ENCODE data around the gene FLRT2.
A peak's percentile ranks its signal among the peaks of the same experiment; 100 is the strongest.

Gene FLRT2, protein sequence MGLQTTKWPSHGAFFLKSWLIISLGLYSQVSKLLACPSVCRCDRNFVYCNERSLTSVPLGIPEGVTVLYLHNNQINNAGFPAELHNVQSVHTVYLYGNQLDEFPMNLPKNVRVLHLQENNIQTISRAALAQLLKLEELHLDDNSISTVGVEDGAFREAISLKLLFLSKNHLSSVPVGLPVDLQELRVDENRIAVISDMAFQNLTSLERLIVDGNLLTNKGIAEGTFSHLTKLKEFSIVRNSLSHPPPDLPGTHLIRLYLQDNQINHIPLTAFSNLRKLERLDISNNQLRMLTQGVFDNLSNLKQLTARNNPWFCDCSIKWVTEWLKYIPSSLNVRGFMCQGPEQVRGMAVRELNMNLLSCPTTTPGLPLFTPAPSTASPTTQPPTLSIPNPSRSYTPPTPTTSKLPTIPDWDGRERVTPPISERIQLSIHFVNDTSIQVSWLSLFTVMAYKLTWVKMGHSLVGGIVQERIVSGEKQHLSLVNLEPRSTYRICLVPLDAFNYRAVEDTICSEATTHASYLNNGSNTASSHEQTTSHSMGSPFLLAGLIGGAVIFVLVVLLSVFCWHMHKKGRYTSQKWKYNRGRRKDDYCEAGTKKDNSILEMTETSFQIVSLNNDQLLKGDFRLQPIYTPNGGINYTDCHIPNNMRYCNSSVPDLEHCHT

DNA sequence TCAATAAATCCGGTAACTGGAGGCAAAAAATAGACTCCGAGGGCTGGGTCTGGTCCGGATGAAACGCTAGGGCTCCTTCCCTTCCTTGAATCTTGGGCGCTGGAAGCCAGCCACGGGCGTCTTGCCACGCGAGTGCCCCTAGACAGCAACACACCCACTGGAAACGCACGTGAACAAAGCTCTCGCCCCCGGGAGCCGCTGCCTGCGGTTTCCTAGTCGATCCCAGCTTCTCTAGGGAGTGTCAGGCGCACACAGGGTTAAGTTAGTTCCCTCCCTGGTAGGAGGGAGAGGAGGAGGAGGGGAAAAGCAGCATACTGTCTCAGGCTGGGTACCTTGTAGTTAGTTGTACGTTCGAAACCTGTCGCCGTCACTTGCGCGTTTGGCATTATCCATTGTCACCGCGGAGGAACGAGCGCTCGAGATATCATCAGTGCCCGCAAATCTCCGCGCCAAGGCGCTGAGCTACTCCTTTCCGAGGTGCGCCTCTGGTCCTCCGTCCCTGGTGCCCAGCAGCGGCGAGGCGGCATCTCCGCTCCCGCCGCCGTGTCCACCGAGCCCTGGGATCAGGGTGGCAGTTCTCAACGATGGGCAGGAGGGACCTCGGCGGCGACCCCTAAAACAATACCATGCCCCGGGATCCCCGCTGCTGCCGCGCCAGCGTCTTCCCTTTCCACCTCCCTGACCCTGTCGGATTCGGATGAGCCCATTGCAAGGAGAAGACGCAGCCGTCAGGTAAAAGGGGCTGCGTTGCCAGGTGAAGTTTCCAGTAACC is at the start of gene FLRT2:
FLRT2 (plus strand) TSS at position 342 of the 772 bp plus-strand sequence. CDS start 91,371 bp downstream, outside the sequence.
- DNase-seq (ENCODE audit: low spot score): no peak

DNA sequence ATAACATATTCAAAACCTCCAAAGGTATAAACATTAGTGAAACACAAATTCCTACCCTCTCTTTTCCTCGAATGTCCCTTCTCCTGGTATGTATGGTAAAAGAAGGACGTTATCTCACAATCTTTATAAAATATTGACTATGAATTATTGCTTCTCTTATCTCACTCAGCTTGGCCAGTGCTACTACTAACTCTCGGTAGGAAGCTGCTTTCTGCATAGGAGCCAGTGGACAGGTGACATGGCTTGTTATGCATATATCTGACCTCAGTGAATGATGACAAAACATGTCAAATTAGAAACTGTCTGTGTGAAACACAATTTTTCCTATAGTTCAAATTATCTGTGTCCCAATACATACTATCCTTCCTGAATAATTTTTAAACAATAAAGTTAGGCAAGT is 48.5 kb upstream of the FLRT2 start:
- no peak for DNase-seq (ENCODE audit: low spot score)

DNA sequence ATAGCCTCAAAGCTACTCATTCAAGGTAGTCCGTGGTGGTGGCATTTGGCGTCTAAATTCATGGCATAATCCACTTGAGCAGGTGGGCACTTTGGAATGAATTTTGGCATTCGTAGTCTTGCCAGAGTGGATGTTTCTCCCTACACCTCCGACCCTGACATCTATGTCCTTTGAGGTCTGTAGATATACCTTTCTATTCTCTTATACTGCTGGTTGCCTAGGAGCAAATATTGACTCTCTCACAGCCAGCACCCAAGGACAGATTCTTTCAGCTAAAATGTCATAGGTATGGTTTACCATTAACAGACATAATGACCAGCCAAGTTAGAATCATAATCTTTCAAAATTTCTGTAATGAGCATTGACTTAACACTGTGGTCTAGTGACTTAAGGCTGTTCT is 47.4 kb upstream of the FLRT2 start:
- no peak for DNase-seq (ENCODE audit: low spot score)

DNA sequence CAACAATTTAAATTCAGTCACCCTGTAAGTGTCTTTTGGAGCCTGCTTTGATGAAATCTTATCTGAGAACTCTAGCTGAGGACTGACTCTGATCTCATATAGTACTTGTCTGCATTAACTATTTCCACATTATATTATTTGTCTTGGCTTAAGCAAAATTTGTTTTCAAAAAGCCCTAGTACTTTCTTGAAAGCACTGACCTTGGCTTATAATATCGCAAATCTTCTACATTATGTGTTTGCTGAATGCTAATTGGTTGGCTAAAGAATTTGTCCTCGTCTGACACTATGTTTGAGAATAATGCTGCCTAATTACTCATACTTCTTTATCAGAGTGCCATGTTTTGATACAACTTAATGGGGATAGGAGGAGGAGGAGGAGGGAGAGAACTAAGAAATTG is 46.9 kb upstream of the FLRT2 start:
- DNase-seq (ENCODE audit: low spot score): no peak

DNA sequence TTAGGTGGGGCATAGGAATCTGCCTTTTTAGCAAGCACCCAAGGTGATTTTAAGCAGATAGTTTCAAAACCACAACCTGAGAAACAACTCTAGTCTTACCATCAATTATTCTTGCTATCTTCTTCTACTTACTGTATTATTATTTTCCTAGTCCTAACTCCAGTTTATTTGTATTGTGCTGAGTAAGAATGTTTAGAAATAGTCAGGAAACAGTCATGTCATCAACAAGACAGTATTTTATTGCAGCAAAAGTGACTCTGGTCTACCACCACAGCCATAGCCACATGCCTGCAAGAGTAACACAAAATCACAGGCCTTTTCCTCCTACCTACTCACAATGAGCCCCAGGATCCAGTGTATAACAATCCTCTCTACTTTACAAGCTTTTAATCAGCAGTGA is 46.3 kb upstream of the FLRT2 start:
- no peak for DNase-seq (ENCODE audit: low spot score)

DNA sequence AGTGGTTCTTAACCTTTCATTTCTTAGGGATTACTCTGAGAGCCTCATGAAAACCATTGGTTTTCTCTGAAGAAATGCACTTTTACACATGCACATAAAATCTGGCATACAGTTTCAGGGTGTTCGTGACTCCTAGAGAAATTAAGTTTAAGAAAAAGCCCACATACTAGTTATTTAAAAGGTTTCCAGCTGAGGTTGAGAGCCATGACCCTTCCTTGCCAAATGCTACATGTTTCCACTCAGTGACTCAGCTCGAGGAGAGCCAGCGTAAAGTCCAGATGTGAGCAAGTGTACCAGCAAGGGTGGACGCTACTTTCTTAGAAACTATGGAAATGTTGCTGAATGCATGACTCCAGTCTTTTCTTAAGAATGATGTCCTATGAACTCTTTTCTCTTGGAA is 42.7 kb upstream of the FLRT2 start:
- no peak for DNase-seq (ENCODE audit: low spot score)

DNA sequence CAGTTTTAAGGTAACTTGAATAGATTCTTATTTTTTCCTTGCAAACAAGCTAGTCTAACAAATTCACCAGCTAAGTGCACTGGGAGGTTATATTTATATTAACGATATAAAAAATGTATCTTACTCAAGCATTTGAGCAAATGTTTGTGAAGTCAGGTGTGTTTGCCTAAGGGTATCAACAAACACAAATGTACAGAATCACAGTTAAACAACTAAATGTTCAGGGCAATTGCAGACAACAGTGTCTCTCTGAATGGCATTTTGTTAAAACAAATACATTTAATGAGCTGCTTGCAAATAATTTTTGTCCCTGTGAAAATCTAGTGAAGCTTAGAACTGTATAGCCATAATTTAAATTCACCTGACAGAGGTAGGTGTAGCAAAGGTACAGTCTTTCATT is 28.2 kb upstream of the FLRT2 start:
- no peak for DNase-seq (ENCODE audit: low spot score)

DNA sequence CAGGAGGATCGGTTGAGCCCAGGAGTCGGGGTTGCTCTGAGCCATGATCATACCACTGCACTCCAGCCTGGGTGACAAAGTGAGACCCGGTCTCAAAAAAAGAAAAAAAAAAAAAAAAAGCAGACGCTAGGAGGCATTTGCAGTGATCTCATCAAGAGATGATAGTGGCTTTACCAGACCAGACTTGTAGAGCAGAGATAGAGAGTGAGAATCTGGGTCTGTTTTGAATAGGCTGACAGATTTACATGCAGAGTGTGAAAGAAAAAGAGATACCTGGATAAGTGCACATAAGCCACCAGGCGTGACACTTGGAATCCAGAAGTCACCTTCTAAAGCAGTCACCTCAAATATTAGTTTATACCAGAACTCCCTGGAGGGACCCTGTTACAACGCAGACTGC is 21.1 kb upstream of the FLRT2 start:
- no peak for DNase-seq (ENCODE audit: low spot score)

DNA sequence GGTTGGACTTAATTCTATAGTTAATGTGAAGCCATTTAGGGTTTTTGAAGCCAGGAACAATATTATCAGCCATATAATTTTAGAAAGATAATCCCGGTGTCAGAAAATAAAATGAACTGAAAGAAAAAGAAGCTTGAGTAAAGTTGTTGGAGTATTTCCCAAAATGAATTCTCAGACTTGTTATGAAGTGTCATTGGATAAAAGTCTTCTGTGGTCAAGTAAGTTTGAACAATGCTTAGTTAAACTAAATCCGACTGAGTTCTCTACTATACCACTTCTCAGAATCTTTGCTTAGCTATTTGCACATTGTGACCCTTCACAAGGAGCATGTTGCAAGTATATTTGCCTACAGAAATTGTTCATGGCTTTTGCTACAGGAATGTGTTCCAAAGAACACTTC is 17.5 kb upstream of the FLRT2 start:
- DNase-seq (ENCODE audit: low spot score): no peak

DNA sequence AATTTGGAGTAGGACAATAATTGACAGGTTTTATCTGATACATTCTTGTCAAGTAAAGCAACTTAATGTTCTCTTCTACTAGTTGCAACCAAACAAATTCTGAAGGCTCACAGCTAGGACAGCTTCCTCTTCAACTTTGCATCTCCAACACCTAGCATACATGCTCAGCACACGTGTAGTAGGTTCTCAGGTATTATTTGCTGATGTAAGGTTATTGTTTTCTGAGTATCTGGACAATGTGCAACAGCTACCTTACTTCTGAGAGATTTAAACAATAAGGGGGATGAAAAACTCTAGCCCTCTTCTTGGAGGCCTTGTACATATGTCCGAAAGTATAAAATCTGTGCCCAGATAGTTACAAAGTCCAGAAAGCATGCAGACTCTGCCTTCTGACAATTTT is 15.5 kb upstream of the FLRT2 start:
- DNase-seq (ENCODE audit: low spot score): no peak

DNA sequence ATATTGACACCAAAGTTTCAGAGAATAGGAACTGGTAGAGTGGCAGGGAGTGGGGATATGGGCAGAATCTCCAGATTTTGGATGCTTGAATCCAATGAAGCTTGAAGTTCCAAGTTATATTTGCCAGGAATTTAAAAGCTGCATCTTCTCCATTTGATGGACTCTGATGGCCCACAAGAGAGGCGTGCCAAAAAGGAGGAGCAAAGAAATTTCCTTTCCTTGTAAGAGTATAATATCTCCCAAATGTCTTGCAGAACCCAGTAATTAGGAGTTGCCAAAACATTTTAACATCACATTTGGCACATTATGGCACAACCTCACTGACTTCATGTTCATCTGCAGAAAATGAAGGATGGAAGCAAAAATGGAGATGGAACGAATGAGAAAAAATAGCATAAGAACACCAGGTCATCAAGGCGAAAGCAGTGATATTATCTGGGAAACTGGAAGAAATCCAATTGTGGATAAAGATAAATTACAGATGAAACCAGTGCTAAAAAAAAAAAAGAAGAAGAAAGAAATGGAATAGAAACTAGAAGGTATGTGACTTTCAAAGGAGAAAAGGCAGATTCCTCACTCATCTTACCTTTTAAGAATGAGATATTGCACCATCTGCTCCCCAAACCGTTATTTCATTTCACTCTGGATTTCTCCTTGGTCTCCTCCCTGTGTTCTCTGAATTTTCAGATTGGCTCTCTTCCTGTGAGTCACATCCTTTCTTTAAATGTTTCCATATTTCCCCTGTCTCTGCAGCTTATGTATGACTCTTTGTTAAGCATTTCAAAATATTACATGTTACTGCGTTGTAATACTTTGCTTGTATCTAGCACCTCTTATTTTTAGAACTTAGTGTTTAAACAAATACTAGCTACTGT is 13.5 kb upstream of the FLRT2 start:
- no peak for DNase-seq (ENCODE audit: low spot score)

DNA sequence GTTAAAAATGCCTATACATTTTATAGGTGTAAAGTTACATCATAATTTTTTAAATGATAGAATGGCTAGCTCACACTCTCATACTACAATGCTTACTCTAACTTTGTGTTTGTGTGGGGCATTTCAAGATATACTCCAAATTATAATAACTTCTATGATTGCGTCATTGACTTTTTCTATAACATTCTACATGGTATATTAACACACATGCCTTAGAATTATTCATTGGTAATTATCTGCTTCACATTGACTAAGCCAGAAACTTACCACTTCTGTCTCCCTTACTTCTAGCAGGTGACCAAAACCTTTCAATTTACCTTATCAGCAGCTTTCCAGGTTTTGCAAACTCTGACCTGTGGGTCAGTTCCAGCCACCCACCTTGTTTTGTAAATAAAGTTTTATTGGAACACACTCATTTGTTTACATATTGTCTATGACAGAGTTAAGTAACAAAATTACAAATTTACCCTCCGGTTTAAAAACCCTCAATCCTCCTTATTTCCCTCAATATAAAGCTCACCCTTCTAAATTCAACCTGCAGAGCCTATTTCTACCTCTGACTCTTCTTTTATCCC is 12.7 kb upstream of the FLRT2 start:
- no peak for DNase-seq (ENCODE audit: low spot score)

DNA sequence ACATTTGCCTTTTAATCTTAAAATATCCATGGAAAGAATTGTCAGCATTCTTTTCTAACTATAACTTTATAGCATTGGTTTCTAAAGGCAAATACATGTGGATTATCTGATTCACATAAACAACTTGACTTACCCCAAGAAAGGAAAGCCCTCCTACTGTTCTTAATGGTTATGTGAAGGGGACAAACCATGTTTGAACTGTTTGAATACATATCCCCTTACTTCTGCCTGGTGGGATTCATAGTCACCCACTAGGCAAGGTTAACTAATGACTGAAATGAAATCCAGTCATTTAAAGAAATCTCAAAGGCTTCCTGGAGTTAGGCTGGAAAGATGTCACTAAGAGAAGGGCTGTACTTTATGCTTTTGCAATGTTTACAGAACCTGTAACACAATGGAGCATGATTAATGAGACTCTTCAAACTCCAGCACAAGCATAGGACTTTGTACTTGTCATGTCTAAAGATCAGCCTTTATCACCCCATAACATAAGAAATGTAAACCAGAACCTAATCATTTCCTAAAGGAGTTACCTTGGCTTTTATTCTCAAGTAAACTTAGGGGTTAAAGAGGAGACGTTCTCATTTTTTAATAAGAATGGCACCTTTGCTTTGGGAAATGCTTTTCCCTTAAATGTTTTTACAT is 10.2 kb upstream of the FLRT2 start:
- no peak for DNase-seq (ENCODE audit: low spot score)

DNA sequence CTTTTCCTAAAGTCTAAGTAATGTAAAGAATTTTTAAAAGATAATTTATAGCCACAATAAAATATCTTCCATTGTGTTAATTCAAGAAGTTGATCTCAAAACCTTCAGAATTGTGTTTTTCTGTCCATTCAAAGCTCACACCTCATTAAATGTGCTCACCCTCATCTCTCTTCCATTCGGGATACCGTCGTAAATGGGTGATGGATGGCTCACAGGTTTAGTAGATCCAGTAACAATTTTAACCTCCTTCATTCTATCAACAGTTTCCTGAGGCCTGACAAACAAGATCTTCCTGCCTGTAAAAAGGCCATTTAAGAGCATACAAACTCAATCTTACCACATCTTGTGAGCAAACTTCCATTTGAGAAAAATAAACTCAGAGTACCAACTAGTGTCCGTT is 9.4 kb upstream of the FLRT2 start:
- DNase-seq (ENCODE audit: low spot score): no peak

DNA sequence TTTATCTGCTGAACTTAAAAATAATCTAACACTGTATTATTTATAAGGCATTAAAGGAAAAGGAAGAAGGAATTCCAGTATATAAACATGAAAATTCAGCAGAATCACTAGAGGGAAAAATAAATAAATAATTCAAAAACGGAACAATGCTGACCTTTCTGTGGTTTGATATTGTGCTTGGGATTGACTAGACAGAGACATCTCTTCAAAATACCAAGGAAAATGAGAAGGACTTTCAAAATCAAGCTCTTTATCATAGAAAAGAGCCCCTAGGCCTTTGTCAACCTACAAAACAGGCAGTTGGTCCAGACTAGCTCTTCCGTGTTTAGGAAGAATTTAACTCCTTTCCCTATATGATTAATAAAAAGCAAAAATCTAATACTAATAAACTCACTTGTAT is 6.3 kb upstream of the FLRT2 start:
- no peak for DNase-seq (ENCODE audit: low spot score)

DNA sequence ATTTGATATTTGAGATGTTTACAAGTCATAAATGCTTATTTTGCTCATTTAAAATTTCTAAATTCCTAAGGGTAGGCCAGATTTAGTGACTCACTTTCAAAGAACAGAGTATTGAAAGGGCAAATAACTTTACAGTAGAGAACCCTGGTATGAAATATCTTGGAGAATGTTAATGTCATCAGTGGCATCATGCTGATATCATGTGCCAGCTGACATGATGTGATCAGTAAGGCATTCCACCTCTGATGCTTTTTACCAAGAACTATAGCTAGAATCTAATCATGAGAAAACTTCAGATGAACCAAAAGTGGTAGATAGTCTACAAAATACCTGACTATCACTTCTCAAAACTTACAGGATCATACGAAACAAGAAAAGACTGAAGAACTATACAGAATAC is 2.9 kb upstream of the FLRT2 start:
- DNase-seq (ENCODE audit: low spot score): no peak

DNA sequence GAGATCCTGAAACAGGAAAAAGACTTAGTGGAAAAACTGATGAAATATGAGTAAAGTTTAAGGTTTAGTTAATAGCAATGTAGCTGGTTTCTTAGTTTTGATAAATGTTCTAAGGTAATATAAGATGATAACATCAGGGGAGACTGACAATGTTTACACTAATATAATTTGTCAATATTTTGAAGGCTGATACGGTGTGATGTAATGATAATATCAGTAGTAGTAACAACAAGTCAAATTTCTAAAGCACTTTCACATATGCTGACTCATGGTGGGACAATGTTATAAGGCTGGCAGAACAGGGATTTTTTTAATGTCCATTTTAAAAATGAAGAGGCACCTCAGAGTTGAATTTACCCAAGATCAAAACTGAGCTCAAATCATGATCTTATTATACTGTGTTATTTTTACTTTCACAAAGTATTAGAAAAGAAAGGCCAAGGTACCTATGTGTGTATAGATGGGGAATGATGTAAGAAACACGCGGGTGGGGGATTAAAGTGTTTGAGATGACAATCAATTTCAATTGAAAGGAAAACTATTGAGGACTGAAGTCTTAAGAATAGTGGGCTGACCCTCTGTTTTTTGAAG is 2.4 kb upstream of the FLRT2 start:
- DNase-seq (ENCODE audit: low spot score): no peak

DNA sequence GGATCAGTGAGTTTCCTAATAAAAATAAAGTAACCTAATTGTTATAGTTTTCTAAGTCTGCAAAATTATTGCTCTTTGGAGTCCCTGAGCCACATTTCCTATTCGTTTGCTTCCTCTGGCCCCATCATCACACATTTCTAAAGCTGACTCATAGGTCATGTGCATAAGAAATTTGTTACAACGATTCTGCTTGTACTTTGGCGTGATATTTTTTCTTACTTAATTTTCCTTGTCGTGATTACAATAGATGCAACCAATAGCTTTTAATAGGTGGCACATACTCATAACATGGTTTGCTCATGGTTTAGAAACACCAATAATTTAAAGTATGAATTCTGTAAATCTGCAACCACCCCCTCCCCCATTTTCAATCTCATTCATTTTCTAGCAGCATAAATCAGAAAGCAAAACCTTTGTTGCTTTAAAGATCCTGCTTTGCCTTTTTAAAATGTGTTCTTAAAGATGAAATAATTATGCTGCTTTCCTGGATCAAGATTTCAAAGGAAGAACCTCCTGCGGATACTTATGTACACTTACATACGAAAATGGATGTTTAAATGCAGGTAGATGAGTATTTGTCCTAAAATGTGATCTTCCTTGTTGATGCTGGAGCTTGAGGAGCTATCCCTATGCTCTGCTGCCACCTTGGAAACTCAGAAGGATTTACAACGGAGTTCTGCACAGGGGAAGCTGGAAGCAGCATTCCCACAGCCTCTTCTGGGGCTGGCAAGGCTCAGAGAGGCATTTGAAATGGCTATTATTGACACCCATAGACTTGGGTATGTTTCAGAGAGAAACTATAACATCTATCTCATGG is 1.7 kb upstream of the FLRT2 start:
- DNase-seq (ENCODE audit: low spot score): peak; percentile 22

DNA sequence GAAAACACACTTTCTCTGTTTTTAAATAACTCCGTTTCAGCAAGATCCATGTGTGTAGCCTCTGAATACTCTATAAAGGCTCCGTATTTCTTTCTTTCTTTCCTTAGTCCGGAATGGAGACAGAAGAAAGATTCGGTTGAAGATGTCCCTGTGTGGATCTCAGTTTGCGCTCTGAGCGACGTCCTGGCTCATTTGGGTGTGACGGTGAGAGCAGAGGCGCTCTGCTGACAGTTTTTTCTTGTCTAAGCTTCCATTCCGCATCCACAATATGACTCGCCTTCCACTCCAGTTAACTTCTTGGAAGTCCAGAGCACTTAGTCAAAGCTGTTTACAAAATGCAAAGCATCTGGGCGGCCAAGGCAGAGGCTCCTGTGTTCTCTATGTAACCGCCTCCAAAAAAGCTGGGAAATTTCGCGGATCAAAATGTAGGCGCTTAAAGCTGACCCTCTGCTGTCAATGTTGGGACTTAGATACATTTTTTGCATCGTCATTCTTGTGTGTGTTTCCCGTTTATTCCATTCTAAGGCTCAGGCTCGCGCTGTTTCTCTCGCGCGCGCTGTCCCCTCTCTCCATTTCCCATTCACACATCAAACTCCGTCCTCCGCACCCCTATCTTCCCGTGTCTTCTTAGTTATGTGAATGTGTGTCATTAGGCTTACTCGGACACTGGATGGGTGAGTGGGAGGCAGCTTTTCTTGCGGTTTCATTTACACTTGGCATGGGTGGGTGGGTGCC is 880 bp upstream of the FLRT2 start:
- DNase-seq (ENCODE audit: low spot score): no peak
